Activated B cell treated with CpG ODN at 0.5 μM for 24 hours (primary cell): ENCODE data around the gene FBXL13. TPM values are rescaled to one million over a fixed set of nuclear protein-coding genes. Genes with fewer than 3 reads are reported as not detected.

Experiments
- ATAC-seq: fragments of 200-7000 bp; cut with Tn5 transposase; one replicate; pipeline ENCODE4 v1.10.0; 2021; ENCODE audit warnings: low read depth, mild to moderate bottlenecking, moderate library complexity
- CTCF ChIA-PET: fragments of 350-600 bp; sonication (Branson Sonifier 250); formaldehyde crosslinking; loops from one replicate; lab custom pipeline; 2021; ENCODE audit warnings: antibody characterized with exemption; lab: Charles Lee
- POLR2A ChIA-PET: fragments of 350-600 bp; sonication (Branson Sonifier 250); formaldehyde crosslinking; loops from one replicate; lab custom pipeline; 2021; ENCODE audit warnings: antibody characterized with exemption; lab: Charles Lee
- DNase-seq: peaks from one replicate; pipeline ENCODE4 v3.0.0; 2022
- H3K27ac Mint-ChIP-seq: one replicate; pipeline ENCODE4 v1.8.0; 2020; ENCODE audit warnings: mixed read lengths
- H3K27me3 Mint-ChIP-seq: one replicate; pipeline ENCODE4 v1.8.0; 2021; ENCODE audit warnings: mixed read lengths
- H3K36me3 Mint-ChIP-seq: one replicate; pipeline ENCODE4 v1.8.0; 2021; ENCODE audit warnings: low read depth, mixed read lengths
- H3K4me1 Mint-ChIP-seq: one replicate; pipeline ENCODE4 v1.8.0; 2021; ENCODE audit warnings: mixed read lengths
- H3K4me3 Mint-ChIP-seq: one replicate; pipeline ENCODE4 v1.8.0; 2020; ENCODE audit warnings: mild to moderate bottlenecking, mixed read lengths
- H3K9me3 Mint-ChIP-seq: one replicate; pipeline ENCODE4 v1.8.0; 2020; ENCODE audit warnings: mixed read lengths
- intact Hi-C: fragments of 100-400 bp; cut with micrococcal nuclease; formaldehyde crosslinking; loops from one replicate; pipeline ENCODE4 v1.15.1; 2024
- total RNA-seq: library from RNA; stranded (reverse); gene quantifications from 2 replicates; pipeline ENCODE4 v1.2.3, GENCODE V29; 2022
- TF ChIP-seq, protein P1 (sequence below): fragments of 200-600 bp; IDR thresholded peaks from one replicate; pipeline ENCODE4 v1.8.0; 2022; ENCODE audit warnings: antibody characterized with exemption, mild to moderate bottlenecking

The FBXL13 gene
- total RNA-seq, 1 donor from 2014 or later = 2.9 TPM

DNA sequence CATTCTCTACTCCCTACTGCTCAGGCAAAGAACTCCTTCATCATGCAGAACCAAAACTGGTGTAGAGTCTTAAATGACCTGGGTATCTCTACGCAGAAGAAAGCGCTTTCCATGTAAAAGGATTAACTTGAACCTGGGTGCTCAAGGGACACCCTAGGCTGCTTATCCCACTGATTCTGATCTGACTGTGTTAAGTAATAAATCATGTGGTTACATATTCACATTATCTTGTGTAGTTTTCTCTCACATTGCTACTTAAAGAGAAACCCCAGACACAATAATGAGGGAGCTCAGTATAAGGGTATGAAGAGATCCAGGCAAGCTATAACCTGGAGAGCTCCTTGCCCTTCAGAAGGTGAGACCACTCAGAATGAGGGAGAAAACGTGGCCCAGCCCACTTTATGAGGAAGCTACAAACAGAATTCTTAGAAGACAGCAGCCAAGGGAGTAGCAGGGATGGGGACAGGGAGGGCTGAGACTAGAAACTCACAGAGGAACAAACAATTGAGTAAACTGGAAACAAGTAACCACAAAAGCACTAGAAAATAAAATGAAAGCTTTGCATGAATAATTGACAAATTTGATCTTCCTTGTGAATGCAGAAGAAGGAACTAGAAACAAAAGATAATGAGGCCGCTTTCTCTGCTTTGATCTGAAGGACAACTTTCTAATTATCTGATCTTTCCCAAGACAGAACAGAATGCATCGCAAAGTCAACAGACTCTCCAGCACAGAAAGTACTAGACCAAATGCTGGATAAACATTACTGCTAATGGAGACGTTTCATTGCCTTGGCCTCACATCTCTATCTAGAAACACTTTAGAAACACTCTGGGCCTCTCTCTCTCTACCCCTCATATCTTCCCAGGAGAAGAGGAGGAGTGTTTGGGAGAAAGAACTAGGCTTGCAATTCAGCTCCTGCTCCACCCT lies 85.7 kb downstream of the FBXL13 start:
- TF ChIP-seq, protein P1, sequence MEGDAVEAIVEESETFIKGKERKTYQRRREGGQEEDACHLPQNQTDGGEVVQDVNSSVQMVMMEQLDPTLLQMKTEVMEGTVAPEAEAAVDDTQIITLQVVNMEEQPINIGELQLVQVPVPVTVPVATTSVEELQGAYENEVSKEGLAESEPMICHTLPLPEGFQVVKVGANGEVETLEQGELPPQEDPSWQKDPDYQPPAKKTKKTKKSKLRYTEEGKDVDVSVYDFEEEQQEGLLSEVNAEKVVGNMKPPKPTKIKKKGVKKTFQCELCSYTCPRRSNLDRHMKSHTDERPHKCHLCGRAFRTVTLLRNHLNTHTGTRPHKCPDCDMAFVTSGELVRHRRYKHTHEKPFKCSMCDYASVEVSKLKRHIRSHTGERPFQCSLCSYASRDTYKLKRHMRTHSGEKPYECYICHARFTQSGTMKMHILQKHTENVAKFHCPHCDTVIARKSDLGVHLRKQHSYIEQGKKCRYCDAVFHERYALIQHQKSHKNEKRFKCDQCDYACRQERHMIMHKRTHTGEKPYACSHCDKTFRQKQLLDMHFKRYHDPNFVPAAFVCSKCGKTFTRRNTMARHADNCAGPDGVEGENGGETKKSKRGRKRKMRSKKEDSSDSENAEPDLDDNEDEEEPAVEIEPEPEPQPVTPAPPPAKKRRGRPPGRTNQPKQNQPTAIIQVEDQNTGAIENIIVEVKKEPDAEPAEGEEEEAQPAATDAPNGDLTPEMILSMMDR = no peak
- Mint-ChIP-seq H3K36me3 (no peaks in the 10 kb centered on the region), H3K27me3 (no peaks in the 10 kb centered on the region), H3K9me3 (no peaks in the 10 kb centered on the region), H3K4me1 (peaks cover 6% of the 10 kb centered on the region), H3K27ac (no peak overlapping the region), H3K4me3 (no peak overlapping the region)
- intact Hi-C loops = no loop called here
- ChIA-PET POLR2A (no interaction called here), CTCF (no interaction called here)
- DNase-seq = no peak
- ATAC-seq = no peak

DNA sequence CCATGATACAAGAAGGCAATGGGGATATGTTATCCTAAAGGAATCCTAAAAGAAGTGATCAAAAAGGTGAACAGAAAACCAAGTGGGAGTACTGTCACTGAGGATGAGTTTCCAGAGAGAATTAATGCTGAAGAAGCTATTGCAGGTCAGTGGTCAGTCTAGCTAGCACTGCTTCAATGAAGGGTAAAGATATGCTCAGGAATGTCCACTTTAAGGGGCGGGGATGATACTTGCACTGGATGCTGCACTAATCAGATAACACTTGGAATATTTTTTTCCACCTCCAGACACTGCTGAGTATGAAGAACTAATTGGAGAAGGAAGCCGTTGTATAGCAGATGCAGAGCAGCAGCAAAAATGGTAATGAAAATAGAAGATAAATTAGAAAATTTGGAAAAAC lies 86.5 kb downstream of the FBXL13 start:
- no peaks in the 10 kb centered on the region for H3K27me3 Mint-ChIP-seq
- CTCF ChIA-PET = no interaction called here
- intact Hi-C loops = no loop called here
- TF ChIP-seq, protein P1 = no peak
- ATAC-seq = no peak
- H3K4me1 Mint-ChIP-seq = peaks cover 6% of the 10 kb centered on the region
- no peak for DNase-seq
- H3K4me3 Mint-ChIP-seq = no peak overlapping the region
- H3K9me3 Mint-ChIP-seq = no peaks in the 10 kb centered on the region
- POLR2A ChIA-PET = no interaction called here
- H3K36me3 Mint-ChIP-seq = no peaks in the 10 kb centered on the region
- no peak overlapping the region for H3K27ac Mint-ChIP-seq

DNA sequence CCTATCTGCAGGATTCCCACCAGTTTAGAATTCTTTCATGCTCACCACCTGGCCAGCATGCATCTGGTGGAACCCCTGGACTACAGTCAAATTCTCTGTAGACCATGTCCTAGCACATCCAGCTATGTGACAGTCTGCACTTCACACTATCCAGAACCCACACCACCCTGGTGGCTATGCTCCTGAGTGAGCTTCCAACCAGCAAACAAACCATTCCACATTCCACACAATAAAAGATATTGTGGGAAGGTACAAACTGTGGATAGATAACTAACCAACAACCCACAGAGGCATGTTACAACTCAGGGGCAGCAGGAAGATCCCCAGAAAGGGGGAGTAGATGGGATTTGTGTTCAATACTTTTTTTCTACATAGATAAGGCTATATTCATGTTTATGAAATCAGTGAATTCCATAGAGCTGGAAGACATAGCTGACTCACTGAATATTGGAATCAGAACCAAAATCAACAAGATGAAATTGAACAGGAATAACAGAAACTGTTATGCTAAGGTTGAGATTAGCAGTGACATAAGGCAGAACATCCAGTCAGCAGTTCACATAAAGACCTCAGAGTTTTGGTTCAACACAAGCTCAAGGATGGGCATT lies 89.3 kb downstream of the FBXL13 start:
- Mint-ChIP-seq H3K4me1 (peaks cover 6% of the 10 kb centered on the region), H3K27me3 (no peaks in the 10 kb centered on the region), H3K4me3 (no peak overlapping the region), H3K27ac (no peak overlapping the region), H3K36me3 (no peaks in the 10 kb centered on the region), H3K9me3 (no peaks in the 10 kb centered on the region)
- TF ChIP-seq, protein P1 = no peak
- ChIA-PET CTCF (no interaction called here), POLR2A (no interaction called here)
- intact Hi-C loops = no loop called here
- ATAC-seq (no peak), DNase-seq (no peak)

DNA sequence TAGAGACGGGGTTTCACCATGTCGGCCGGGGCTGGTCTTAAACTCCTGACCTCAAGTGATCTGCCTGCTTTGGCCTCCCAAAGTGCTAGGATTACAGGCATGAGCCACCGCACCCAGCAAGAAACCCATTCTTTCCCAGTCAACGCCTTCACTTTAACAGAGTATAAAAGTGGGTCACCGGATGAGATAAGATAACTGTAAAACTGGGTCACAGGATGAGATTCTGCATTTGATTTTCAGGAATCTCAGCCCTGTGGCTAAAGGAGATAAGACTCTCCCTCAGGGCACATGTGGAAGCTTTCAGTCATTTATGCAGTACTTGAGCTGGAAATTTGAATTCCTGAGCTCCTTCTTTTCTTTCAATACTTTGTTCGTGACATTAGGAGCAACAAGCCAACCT lies 91.0 kb downstream of the FBXL13 start:
- no peaks in the 10 kb centered on the region for H3K36me3 Mint-ChIP-seq
- TF ChIP-seq, protein P1 = no peak
- no peaks in the 10 kb centered on the region for H3K27me3 Mint-ChIP-seq
- no peak overlapping the region for H3K4me3 Mint-ChIP-seq
- ATAC-seq (no peak), DNase-seq (no peak)
- intact Hi-C loops = no loop called here
- H3K9me3 Mint-ChIP-seq = no peaks in the 10 kb centered on the region
- H3K4me1 Mint-ChIP-seq = no peaks in the 10 kb centered on the region
- no peak overlapping the region for H3K27ac Mint-ChIP-seq
- ChIA-PET CTCF (no interaction called here), POLR2A (no interaction called here)

DNA sequence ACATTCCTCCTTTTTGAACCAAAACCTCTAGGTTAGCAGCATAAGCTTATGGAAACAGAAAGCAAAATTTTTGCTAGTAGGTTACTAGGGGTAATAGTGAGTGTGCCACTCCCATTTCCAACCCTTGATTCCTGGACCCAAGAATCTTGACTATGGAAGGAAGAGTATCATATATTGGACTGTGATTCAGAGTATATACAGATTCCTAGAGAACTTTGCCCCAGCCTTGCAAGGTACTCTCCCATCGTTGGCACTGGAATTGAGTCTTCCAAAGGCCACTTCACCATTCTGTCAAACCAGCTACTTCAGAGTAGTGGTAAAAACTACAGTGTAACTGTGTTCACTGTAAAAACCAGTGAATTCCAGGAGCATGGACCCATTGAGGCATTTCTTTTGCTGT lies 92.4 kb downstream of the FBXL13 start:
- ATAC-seq (no peak), DNase-seq (no peak)
- no peak overlapping the region for H3K4me3 Mint-ChIP-seq
- no peaks in the 10 kb centered on the region for H3K27me3 Mint-ChIP-seq
- H3K36me3 Mint-ChIP-seq = no peaks in the 10 kb centered on the region
- intact Hi-C loops = no loop called here
- TF ChIP-seq, protein P1 = no peak
- H3K27ac Mint-ChIP-seq = no peak overlapping the region
- H3K9me3 Mint-ChIP-seq = no peaks in the 10 kb centered on the region
- POLR2A ChIA-PET = no interaction called here
- CTCF ChIA-PET = no interaction called here
- H3K4me1 Mint-ChIP-seq = no peaks in the 10 kb centered on the region
